ENCODE measurements around the gene PTPRM. TPM values are rescaled to one million over a fixed set of nuclear protein-coding genes. Genes with fewer than 3 reads are reported as not detected.

The PTPRM gene
- polyA plus RNA-seq, 3 donors = 0.04 to 2.1 (median 0.66) TPM

GRCh38 chr18:7600036-7600435, 32.9 kb downstream of the PTPRM start:
- H3K4me1 Mint-ChIP-seq = peaks cover 4% of the 10 kb centered on the region
- no peaks in the 10 kb centered on the region for H3K27me3 ChIP-seq (ENCODE audit: control insufficient read depth in 2 of 2, insufficient read depth in 2 of 2, low read length in 2 of 2)
- H3K4me2 ChIP-seq (replicated peaks; ENCODE audit: extremely low read depth, low read length, poor library complexity, severe bottlenecking) = no peak overlapping the region
- no peak overlapping the region for H3K4me3 ChIP-seq (replicated peaks in 1 of 3; ENCODE audit: low read depth in 2 of 3, low read length in 3 of 3)
- peaks cover 0 to 2% of the 10 kb centered on the region in 2 donors for H3K9me3 ChIP-seq (replicated peaks in 1 of 2; ENCODE audit: control insufficient read depth in 1 of 2, insufficient read depth in 1 of 2, low read length in 2 of 2)
- no peak overlapping the region for H3K4me3 Mint-ChIP-seq
- H3K27ac Mint-ChIP-seq = no peak overlapping the region
- H3K27me3 Mint-ChIP-seq (ENCODE audit: low read depth in 3 of 3) = peaks cover 2 to 3% (median 2%) of the 10 kb centered on the region in 3 donors
- no peaks in the 10 kb centered on the region for H3K79me2 ChIP-seq (ENCODE audit: insufficient read depth, low read length)
- H3K36me3 Mint-ChIP-seq = no peaks in the 10 kb centered on the region
- no peak overlapping the region for H2AFZ ChIP-seq (ENCODE audit: insufficient read depth, low read depth, low read length, poor library complexity, severe bottlenecking)
- no peaks in the 10 kb centered on the region for H3K36me3 ChIP-seq (replicated peaks in 1 of 2; ENCODE audit: control insufficient read depth in 1 of 2, insufficient read depth in 2 of 2, low read length in 2 of 2)
- no peak for DNase-seq
- no peaks in the 10 kb centered on the region for H3K4me1 ChIP-seq (ENCODE audit: control insufficient read depth in 1 of 2, insufficient read depth in 2 of 2, low read length in 2 of 2)
- H4K20me1 ChIP-seq (ENCODE audit: insufficient read depth, low read length) = no peaks in the 10 kb centered on the region
- intact Hi-C loops (cut with micrococcal nuclease) = no loop called here
- 99% methylated on average over 6 of the region's 6 CpGs for WGBS (ENCODE audit: insufficient coverage)
- H3K27ac ChIP-seq (ENCODE audit: low read depth in 1 of 2, low read length in 2 of 2) = no peak overlapping the region
- H3K9ac ChIP-seq (ENCODE audit: insufficient read depth, low read length, poor library complexity, severe bottlenecking) = no peak overlapping the region
- H3K9me3 Mint-ChIP-seq = peaks cover 0 to 7% (median 2%) of the 10 kb centered on the region in 7 donors
- TF ChIP-seq, protein P1, sequence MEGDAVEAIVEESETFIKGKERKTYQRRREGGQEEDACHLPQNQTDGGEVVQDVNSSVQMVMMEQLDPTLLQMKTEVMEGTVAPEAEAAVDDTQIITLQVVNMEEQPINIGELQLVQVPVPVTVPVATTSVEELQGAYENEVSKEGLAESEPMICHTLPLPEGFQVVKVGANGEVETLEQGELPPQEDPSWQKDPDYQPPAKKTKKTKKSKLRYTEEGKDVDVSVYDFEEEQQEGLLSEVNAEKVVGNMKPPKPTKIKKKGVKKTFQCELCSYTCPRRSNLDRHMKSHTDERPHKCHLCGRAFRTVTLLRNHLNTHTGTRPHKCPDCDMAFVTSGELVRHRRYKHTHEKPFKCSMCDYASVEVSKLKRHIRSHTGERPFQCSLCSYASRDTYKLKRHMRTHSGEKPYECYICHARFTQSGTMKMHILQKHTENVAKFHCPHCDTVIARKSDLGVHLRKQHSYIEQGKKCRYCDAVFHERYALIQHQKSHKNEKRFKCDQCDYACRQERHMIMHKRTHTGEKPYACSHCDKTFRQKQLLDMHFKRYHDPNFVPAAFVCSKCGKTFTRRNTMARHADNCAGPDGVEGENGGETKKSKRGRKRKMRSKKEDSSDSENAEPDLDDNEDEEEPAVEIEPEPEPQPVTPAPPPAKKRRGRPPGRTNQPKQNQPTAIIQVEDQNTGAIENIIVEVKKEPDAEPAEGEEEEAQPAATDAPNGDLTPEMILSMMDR (IDR thresholded peaks at IDR 0.05) = no peak

- no peak for DNase-seq
- no peaks in the 10 kb centered on the region for H3K36me3 Mint-ChIP-seq
- intact Hi-C loops (cut with micrococcal nuclease) = no loop called here
- Histone ChIP-seq H3K27ac (ENCODE audit: low read depth in 1 of 2, low read length in 2 of 2) (no peak overlapping the region), H2AFZ (ENCODE audit: insufficient read depth, low read depth, low read length, poor library complexity, severe bottlenecking) (no peak overlapping the region), H3K79me2 (ENCODE audit: insufficient read depth, low read length) (no peaks in the 10 kb centered on the region), H3K4me2 (replicated peaks; ENCODE audit: extremely low read depth, low read length, poor library complexity, severe bottlenecking) (no peak overlapping the region), H4K20me1 (ENCODE audit: insufficient read depth, low read length) (no peaks in the 10 kb centered on the region), H3K9me3 (replicated peaks in 1 of 2; ENCODE audit: control insufficient read depth in 1 of 2, insufficient read depth in 1 of 2, low read length in 2 of 2) (peaks cover 0 to 2% of the 10 kb centered on the region in 2 donors), H3K9ac (ENCODE audit: insufficient read depth, low read length, poor library complexity, severe bottlenecking) (no peak overlapping the region), H3K36me3 (replicated peaks in 1 of 2; ENCODE audit: control insufficient read depth in 1 of 2, insufficient read depth in 2 of 2, low read length in 2 of 2) (no peaks in the 10 kb centered on the region), H3K4me3 (replicated peaks in 1 of 3; ENCODE audit: low read depth in 2 of 3, low read length in 3 of 3) (no peak overlapping the region), H3K4me1 (ENCODE audit: control insufficient read depth in 1 of 2, insufficient read depth in 2 of 2, low read length in 2 of 2) (no peaks in the 10 kb centered on the region), H3K27me3 (ENCODE audit: control insufficient read depth in 2 of 2, insufficient read depth in 2 of 2, low read length in 2 of 2) (no peaks in the 10 kb centered on the region)
- 83% methylated on average over 13 of the region's 13 CpGs for WGBS (ENCODE audit: insufficient coverage)
- H3K27me3 Mint-ChIP-seq (ENCODE audit: low read depth in 3 of 3) = peaks cover 2 to 3% (median 2%) of the 10 kb centered on the region in 3 donors
- TF ChIP-seq, protein P1 (IDR thresholded peaks at IDR 0.05) = no peak
- peaks cover 4% of the 10 kb centered on the region for H3K4me1 Mint-ChIP-seq
- no peak overlapping the region for H3K4me3 Mint-ChIP-seq
- no peak overlapping the region for H3K27ac Mint-ChIP-seq
- H3K9me3 Mint-ChIP-seq = peaks cover 0 to 7% (median 2%) of the 10 kb centered on the region in 7 donors
Observed at GRCh38 chr18:7600528-7601245, 33.6 kb downstream of the PTPRM start.
